Right atrium auricular region (tissue), 2 donors: ENCODE results near the gene NBAS. TPM values are rescaled to one million over a fixed set of nuclear protein-coding genes. Genes with fewer than 3 reads are reported as not detected.
"Not testable (repeated sequence)": the region's sequence is repeated elsewhere in the genome, so short reads cannot be mapped to it uniquely, and the experiment has no call there.

Source experiments
- DNase-seq: peaks from one replicate; pipeline ENCODE4 v3.0.0-alpha.2; 2019; ENCODE audit warnings: low spot score
- H3K27ac ChIP-seq, 2 donors: fragments of 200-600 bp; sonication (generic); 1 replicate in 1 of 2; 2 replicates in 1 of 2; pipeline ENCODE4 v1.5.1; 2016 to 2019
- H3K27me3 ChIP-seq, 2 donors: fragments of 200-600 bp; sonication (generic); one replicate each; pipeline versions ENCODE4 v1.5.1 to v1.6.0; 2017 to 2019
- H3K36me3 ChIP-seq: fragments of 200-600 bp; sonication (generic); one replicate; pipeline ENCODE4 v1.5.1; 2016
- H3K4me1 ChIP-seq, 2 donors: fragments of 200-600 bp; sonication (generic); one replicate each; pipeline versions ENCODE4 v1.5.1 to v1.6.0; 2017 to 2019
- H3K4me3 ChIP-seq, 2 donors: fragments of 200-600 bp; sonication (generic); 1 replicate in 1 of 2; 2 replicates in 1 of 2; pipeline ENCODE4 v1.5.1; 2017 to 2019; ENCODE audit warnings: mild to moderate bottlenecking in 1 of 2, moderate library complexity in 1 of 2
- H3K9me3 ChIP-seq, 2 donors: fragments of 200-600 bp; sonication (generic); one replicate each; pipeline ENCODE4 v1.5.1; 2019
- total RNA-seq, 2 donors: library from RNA; depleted of rRNA; stranded (reverse); fragments of >200 nt; gene quantifications; one replicate each; pipeline ENCODE4 v1.1.0, GENCODE V29; 2016
- TF ChIP-seq, protein P1 (sequence below), 2 donors: fragments of 200-600 bp; sonication (generic); IDR thresholded peaks; one replicate each; pipeline ENCODE4 v1.5.1; 2019; ENCODE audit warnings: antibody characterized with exemption in 2 of 2

NBAS gene
- total RNA-seq, 2 donors from 2014 or later = 31.1 to 39.1 TPM

GRCh38 chr2:15263976-15264685 is 297.0 kb downstream of the NBAS start:
- no peaks in the 10 kb centered on the region for H3K4me1 ChIP-seq
- TF ChIP-seq, protein P1, sequence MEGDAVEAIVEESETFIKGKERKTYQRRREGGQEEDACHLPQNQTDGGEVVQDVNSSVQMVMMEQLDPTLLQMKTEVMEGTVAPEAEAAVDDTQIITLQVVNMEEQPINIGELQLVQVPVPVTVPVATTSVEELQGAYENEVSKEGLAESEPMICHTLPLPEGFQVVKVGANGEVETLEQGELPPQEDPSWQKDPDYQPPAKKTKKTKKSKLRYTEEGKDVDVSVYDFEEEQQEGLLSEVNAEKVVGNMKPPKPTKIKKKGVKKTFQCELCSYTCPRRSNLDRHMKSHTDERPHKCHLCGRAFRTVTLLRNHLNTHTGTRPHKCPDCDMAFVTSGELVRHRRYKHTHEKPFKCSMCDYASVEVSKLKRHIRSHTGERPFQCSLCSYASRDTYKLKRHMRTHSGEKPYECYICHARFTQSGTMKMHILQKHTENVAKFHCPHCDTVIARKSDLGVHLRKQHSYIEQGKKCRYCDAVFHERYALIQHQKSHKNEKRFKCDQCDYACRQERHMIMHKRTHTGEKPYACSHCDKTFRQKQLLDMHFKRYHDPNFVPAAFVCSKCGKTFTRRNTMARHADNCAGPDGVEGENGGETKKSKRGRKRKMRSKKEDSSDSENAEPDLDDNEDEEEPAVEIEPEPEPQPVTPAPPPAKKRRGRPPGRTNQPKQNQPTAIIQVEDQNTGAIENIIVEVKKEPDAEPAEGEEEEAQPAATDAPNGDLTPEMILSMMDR (IDR thresholded peaks at IDR 0.05) = no peak
- H3K27me3 ChIP-seq = no peaks in the 10 kb centered on the region
- no peak overlapping the region for H3K4me3 ChIP-seq
- H3K36me3 ChIP-seq = peaks cover 4% of the 10 kb centered on the region
- no peak overlapping the region for H3K27ac ChIP-seq
- DNase-seq = no peak
- H3K9me3 ChIP-seq = peaks cover 0 to under 1% of the 10 kb centered on the region in 2 donors

DNA sequence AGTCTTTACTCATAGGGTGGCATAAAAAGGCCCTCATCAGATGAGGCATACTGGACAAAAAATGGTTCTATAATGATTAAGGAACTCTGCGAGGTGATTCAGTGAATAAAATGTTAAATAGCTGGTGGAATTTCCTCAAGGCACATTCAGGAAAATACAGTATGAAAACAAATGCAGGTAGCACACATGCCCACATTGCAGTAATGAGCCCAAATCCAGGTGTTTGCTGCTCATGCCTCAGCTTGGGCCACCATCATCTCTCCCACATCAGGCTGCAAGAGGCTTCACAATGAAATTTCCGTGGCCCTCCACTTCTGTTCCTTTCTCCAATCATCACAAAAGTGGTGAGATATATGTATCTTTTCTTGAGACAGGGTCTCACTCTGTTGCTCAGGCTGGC is 298.3 kb downstream of the NBAS start:
- Histone ChIP-seq H3K27me3 (no peaks in the 10 kb centered on the region), H3K27ac (no peak overlapping the region), H3K4me1 (no peaks in the 10 kb centered on the region), H3K36me3 (peaks cover 4% of the 10 kb centered on the region), H3K4me3 (no peak overlapping the region), H3K9me3 (peaks cover 0 to 10% of the 10 kb centered on the region in 2 donors)
- TF ChIP-seq, protein P1 (IDR thresholded peaks at IDR 0.05) = no peak
- no peak for DNase-seq

GRCh38 chr2:15260835-15261234 is 300.3 kb downstream of the NBAS start:
- TF ChIP-seq, protein P1 (IDR thresholded peaks at IDR 0.05) = no peak
- no peak overlapping the region for H3K4me3 ChIP-seq
- H3K36me3 ChIP-seq = peaks cover 4% of the 10 kb centered on the region
- DNase-seq = no peak
- no peaks in the 10 kb centered on the region for H3K4me1 ChIP-seq
- no peaks in the 10 kb centered on the region for H3K27me3 ChIP-seq
- peaks cover 0 to 10% of the 10 kb centered on the region in 2 donors for H3K9me3 ChIP-seq
- H3K27ac ChIP-seq = no peak overlapping the region

DNA sequence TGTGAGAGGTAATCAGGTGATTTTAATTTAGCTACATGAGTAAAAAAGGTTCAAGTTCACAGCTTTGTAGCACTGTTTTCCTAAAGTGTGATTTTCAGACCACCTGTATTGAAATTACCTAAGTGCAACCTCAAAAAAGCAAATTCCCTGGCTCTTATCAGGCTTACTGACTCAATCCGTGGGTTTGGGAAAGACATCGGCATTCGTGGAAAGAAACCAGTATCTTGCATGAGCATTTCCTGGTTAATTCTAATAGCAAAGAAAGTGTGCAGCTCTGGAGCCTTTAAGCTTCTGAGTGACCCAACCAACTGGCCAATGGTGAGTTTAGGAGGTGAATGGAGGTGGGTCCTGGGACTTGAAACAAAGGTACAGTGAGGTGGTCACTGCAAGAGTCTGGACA is 300.9 kb downstream of the NBAS start:
- TF ChIP-seq, protein P1 (IDR thresholded peaks at IDR 0.05) = no peak
- no peak for DNase-seq
- no peaks in the 10 kb centered on the region for H3K4me1 ChIP-seq
- H3K27me3 ChIP-seq = no peaks in the 10 kb centered on the region
- peaks cover 4% of the 10 kb centered on the region for H3K36me3 ChIP-seq
- no peak overlapping the region for H3K27ac ChIP-seq
- H3K9me3 ChIP-seq = peaks cover 0 to 10% of the 10 kb centered on the region in 2 donors
- no peak overlapping the region for H3K4me3 ChIP-seq

- H3K4me1 ChIP-seq = no peaks in the 10 kb centered on the region
- no peak for DNase-seq
- no peaks in the 10 kb centered on the region for H3K27me3 ChIP-seq
- no peak overlapping the region for H3K27ac ChIP-seq
- peaks cover 0 to 10% of the 10 kb centered on the region in 2 donors for H3K9me3 ChIP-seq
- no peak overlapping the region for H3K4me3 ChIP-seq
- TF ChIP-seq, protein P1 (IDR thresholded peaks at IDR 0.05) = no peak
- H3K36me3 ChIP-seq = peaks cover under 1% of the 10 kb centered on the region
Measured at GRCh38 chr2:15259356-15259756, 301.8 kb downstream of the NBAS start.

DNA sequence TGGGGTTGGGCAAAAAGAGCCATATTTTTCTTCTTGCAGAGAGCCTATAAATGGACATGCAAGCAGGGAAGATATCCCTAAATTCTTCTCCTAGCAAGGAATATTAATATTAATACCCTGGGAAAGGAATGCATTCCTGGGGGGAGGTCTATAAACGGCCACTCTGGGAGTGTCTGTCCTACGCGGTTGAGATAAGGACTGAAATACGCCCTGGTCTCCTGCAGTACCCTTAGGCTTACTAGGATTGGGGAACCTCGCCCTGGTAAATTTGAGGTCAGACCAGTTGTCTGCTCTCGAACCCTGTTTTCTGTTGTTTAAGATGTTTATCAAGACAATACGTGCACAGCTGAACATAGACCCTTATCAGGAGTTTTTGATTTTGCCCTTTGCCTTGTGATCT is 302.7 kb downstream of the NBAS start:
- not testable (repeated sequence) for H3K27ac ChIP-seq, H3K36me3 ChIP-seq, H3K27me3 ChIP-seq, H3K4me3 ChIP-seq, H3K4me1 ChIP-seq, DNase-seq
- peaks cover 0 to 10% of the 10 kb centered on the region in 2 donors for H3K9me3 ChIP-seq
